ENCODE measurements around the gene HAPLN3. TPM values are rescaled to one million over a fixed set of nuclear protein-coding genes. Genes with fewer than 3 reads are reported as not detected.

HAPLN3 gene
- total RNA-seq (2021), result 41.7 and 42.4 TPM in 2 replicates
- long read RNA-seq, transcript HAPLN3-201 (5 exons, 1,980 nt), result major isoform, 99 of 115 reads
- long read RNA-seq, transcript HAPLN3-204 (6 exons, 1,547 nt), result minor isoform, 5 of 115 reads
- long read RNA-seq, partial matches to known transcripts, result 2 of 115 reads
- long read RNA-seq, other reads (novel, unspliced or antisense), result 5 of 115 reads

GRCh38 chr15:88894819-88895767, at the start of gene HAPLN3:
Gene HAPLN3, minus strand, starts transcription at chr15:88895544. Its CDS starts 8,246 bp downstream, at chr15:88887298.
- Histone ChIP-seq H2BK20ac (ENCODE audit: low read depth, low read length, poor library complexity, severe bottlenecking) (no peak within 1 kb of the TSS), H4K91ac (ENCODE audit: insufficient read length, low read depth, low read length) (no peak within 1 kb of the TSS), H3K9ac (ENCODE audit: extremely low read depth, insufficient read length, low read length) (no peak within 1 kb of the TSS), H3T11ph (ENCODE audit: low read length) (no peak within 1 kb of the TSS), H3K27me3 (ENCODE audit: insufficient read depth, low read length) (no peaks in the 10 kb centered on the region), H3K4me1 (ENCODE audit: insufficient read depth, low read length) (peaks cover 12% of the 10 kb centered on the region), H2BK120ac (ENCODE audit: low read depth, low read length, poor library complexity, severe bottlenecking) (no peak within 1 kb of the TSS), H3K56ac (ENCODE audit: insufficient read length, low read depth, low read length) (no peak within 1 kb of the TSS), H2AFZ (ENCODE audit: low read length) (no peak within 1 kb of the TSS), H4K5ac (ENCODE audit: insufficient read length, low read depth, low read length) (no peak within 1 kb of the TSS), H4K8ac (replicated peaks; ENCODE audit: insufficient read length, low read depth, low read length) (no peak within 1 kb of the TSS), H3K79me1 (ENCODE audit: insufficient read depth, low read depth, low read length, poor library complexity, severe bottlenecking) (no peaks in the 10 kb centered on the region), H3K18ac (ENCODE audit: insufficient read length, low read depth, low read length) (no peak within 1 kb of the TSS), H3K27ac (ENCODE audit: insufficient read length, low read depth, low read length) (no peak within 1 kb of the TSS), H3K14ac (ENCODE audit: insufficient read depth, low read length) (peak within 1 kb of the TSS; percentile 2; the same call in 1 of the 2 replicates), H3K23me2 (ENCODE audit: insufficient read length, low read depth, low read length, poor library complexity, severe bottlenecking) (peaks cover 18% of the 10 kb centered on the region), H3K4me2 (ENCODE audit: insufficient read depth, insufficient read length, low read length) (peak within 1 kb of the TSS; percentile 66), H3K79me2 (ENCODE audit: insufficient read depth, low read length) (no peaks in the 10 kb centered on the region), H3K9me3 (ENCODE audit: control insufficient read depth, low read depth, low read length) (no peaks in the 10 kb centered on the region), H2BK5ac (ENCODE audit: insufficient read length, low read length) (no peak within 1 kb of the TSS), H2AK5ac (ENCODE audit: insufficient read length, low read length) (no peak within 1 kb of the TSS), H3K23ac (ENCODE audit: insufficient read length, low read depth, low read length) (no peak within 1 kb of the TSS), H2BK12ac (ENCODE audit: insufficient read length, low read depth, low read length) (no peak within 1 kb of the TSS), H2BK15ac (ENCODE audit: low read depth, low read length) (no peak within 1 kb of the TSS), H3K4ac (ENCODE audit: low read depth, low read length) (no peak within 1 kb of the TSS), H4K20me1 (ENCODE audit: control insufficient read depth, insufficient read depth, insufficient read length) (no peaks in the 10 kb centered on the region)
- Mint-ChIP-seq H3K27me3 (ENCODE audit: low read depth) (peaks cover 9% of the 10 kb centered on the region), H3K4me3 (peak within 1 kb of the TSS; percentile 71 to 88), H3K4me1 (peaks cover 30 to 47% of the 10 kb centered on the region in 2 experiments), H3K36me3 (ENCODE audit: insufficient read depth in 1 of 3, low read depth in 3 of 3) (peaks cover 14 to 63% (median 32%) of the 10 kb centered on the region in 3 experiments), H3K27ac (peak within 1 kb of the TSS in 2 of 3 experiments; percentile 69 to 93; a peak in 4 of 7 replicates), H3K9me3 (no peaks in the 10 kb centered on the region)
- TF ChIP-seq CTCF (conservative IDR thresholded peaks at IDR 0.05), result no peak
- DNase-seq, result peak; percentile 67
- no CpG with 5 or more reads among the region's 70 CpGs for WGBS (ENCODE audit: extremely low coverage, insufficient read length, low lambda C conversion rate)
